NK-92 treated with Interleukin-12 subunit alpha and Interleukin-12 subunit beta, amount 100 ng/mL, for 24 hours (cell line): Measurements from ENCODE around the gene ZDHHC7.

Source experiments
- DNase-seq: peaks from one replicate; lab custom pipeline; 2025; lab: John Stamatoyannopoulos, UW

Gene ZDHHC7

GRCh38 chr16:84964386-84965128 lies 46.8 kb downstream of the ZDHHC7 start:
- no peak for DNase-seq

GRCh38 chr16:84963066-84963465 lies 48.3 kb downstream of the ZDHHC7 start:
- DNase-seq: no peak

- DNase-seq: no peak
These were observed 50.4 kb downstream of the ZDHHC7 start for GRCh38 chr16:84960942-84961341.

- no peak for DNase-seq
These were observed 51.4 kb downstream of the ZDHHC7 start for GRCh38 chr16:84959784-84960417.

- no peak for DNase-seq
These were observed 52.2 kb downstream of the ZDHHC7 start for GRCh38 chr16:84959045-84959576.

- no peak for DNase-seq
These were observed 53.5 kb downstream of the ZDHHC7 start for GRCh38 chr16:84957792-84958191.

- no peak for DNase-seq
These were observed 54.1 kb downstream of the ZDHHC7 start for GRCh38 chr16:84957192-84957591.

- no peak for DNase-seq
These were observed 55.9 kb downstream of the ZDHHC7 start for GRCh38 chr16:84955427-84955826.

- DNase-seq: no peak
These were observed 58.1 kb downstream of the ZDHHC7 start for GRCh38 chr16:84953190-84953746.

- DNase-seq: peak; percentile 24
These were observed 58.8 kb downstream of the ZDHHC7 start for GRCh38 chr16:84952335-84953189.

GRCh38 chr16:84950906-84951305 lies 60.4 kb downstream of the ZDHHC7 start:
- no peak for DNase-seq

GRCh38 chr16:84949772-84950436 lies 61.4 kb downstream of the ZDHHC7 start:
- no peak for DNase-seq

GRCh38 chr16:84948851-84949610 lies 62.3 kb downstream of the ZDHHC7 start:
- no peak for DNase-seq

GRCh38 chr16:84947996-84948850 lies 63.1 kb downstream of the ZDHHC7 start:
- DNase-seq: no peak

GRCh38 chr16:84947022-84947421 lies 64.3 kb downstream of the ZDHHC7 start:
- DNase-seq: no peak

GRCh38 chr16:84943620-84944019 lies 67.7 kb downstream of the ZDHHC7 start:
- no peak for DNase-seq

- no peak for DNase-seq
These were observed 68.5 kb downstream of the ZDHHC7 start for GRCh38 chr16:84942786-84943185.

GRCh38 chr16:84941921-84942320 lies 69.4 kb downstream of the ZDHHC7 start:
- DNase-seq: no peak

GRCh38 chr16:84940670-84941551 lies 70.4 kb downstream of the ZDHHC7 start:
- no peak for DNase-seq
